ENCODE data around the gene GSS.

The GSS gene

GRCh38 chr20:34996243-34997028, 40.8 kb upstream of the GSS start:
- Mint-ChIP-seq H3K4me3 (no peak overlapping the region), H3K27me3 (no peaks in the 10 kb centered on the region), H3K4me1 (no peaks in the 10 kb centered on the region), H3K27ac (peak overlapping the region in 1 of 2 donors; percentile 68), H3K9me3 (no peaks in the 10 kb centered on the region)
- DNase-seq (no peak), ATAC-seq (peak; percentile 26)

DNA sequence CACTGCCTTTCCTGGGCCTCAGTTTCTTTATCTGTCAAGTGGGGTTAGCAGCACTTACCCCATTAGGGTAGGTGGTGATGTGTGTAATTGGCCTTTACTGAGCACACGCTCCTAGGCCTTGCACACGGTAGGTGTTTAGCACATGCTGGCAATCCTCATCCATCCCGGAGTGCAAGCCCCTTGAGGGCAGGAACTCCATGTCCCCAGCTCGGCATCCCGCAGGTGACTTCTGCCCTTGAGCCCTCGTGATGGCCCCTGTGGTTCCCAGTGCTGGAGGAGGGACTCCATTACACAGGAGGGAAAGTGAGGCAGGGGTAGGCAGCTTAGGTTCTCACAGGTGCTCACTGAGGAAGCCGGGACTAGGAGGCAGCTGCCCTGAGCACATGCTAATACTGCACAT, 40.1 kb upstream of the GSS start:
- H3K4me3 Mint-ChIP-seq, result no peak overlapping the region
- DNase-seq (no peak), ATAC-seq (no peak)
- H3K9me3 Mint-ChIP-seq, result no peaks in the 10 kb centered on the region
- no peaks in the 10 kb centered on the region for H3K4me1 Mint-ChIP-seq
- H3K27ac Mint-ChIP-seq, result no peak overlapping the region
- H3K27me3 Mint-ChIP-seq, result no peaks in the 10 kb centered on the region

DNA sequence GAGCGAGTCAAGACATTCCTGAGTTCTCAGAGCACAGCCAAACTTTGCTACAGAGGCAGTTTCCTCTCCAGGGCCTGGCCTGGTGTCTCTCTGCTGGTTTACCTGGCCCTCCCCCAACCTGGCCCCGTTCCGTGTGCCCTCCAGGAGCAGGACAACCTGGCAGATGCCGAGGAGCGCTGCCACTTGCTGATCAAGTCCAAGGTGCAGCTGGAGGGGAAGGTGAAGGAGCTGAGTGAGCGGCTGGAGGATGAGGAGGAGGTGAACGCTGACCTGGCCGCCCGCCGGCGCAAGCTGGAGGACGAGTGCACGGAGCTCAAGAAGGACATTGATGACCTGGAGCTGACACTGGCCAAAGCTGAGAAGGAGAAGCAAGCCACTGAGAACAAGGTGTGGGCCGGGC, 39.6 kb upstream of the GSS start:
- Mint-ChIP-seq H3K27ac (peak overlapping the region in 1 of 2 donors; percentile 71), H3K9me3 (no peaks in the 10 kb centered on the region), H3K4me1 (no peaks in the 10 kb centered on the region), H3K27me3 (no peaks in the 10 kb centered on the region), H3K4me3 (no peak overlapping the region)
- no peak for DNase-seq
- no peak for ATAC-seq

DNA sequence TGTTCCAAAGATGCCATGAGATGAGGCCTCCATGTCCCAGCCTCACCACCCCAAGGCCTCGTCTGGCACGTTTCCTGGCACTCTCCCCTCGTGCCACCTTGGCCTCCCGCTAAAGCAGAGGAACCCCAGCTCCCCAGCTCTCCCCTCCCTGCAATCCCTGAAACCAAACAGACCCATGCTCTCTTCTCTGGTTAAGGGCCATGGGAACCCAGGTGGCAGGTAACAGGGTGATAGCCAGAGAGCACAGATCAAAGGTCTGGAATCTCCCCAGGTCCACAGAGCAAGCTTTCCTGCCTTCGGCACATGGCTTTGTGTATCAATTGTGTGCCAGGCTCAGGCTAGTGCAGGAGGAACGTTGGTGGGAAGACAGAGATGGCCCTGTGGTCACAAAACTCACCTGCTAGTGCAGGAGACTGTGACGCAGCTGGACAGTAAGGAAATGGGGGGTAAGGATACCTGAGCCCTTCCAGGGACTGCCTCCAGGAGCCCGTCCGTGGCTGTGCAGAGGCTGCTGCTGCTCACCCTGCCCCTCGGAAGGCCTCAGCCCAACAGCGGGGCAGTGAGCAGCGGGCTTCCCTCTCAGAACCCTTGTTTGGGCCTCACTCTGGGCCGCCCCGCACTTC, 39.0 kb upstream of the GSS start:
- Mint-ChIP-seq H3K4me3 (no peak overlapping the region), H3K27ac (no peak overlapping the region), H3K9me3 (no peaks in the 10 kb centered on the region), H3K4me1 (no peaks in the 10 kb centered on the region), H3K27me3 (no peaks in the 10 kb centered on the region)
- DNase-seq (no peak), ATAC-seq (no peak)

DNA sequence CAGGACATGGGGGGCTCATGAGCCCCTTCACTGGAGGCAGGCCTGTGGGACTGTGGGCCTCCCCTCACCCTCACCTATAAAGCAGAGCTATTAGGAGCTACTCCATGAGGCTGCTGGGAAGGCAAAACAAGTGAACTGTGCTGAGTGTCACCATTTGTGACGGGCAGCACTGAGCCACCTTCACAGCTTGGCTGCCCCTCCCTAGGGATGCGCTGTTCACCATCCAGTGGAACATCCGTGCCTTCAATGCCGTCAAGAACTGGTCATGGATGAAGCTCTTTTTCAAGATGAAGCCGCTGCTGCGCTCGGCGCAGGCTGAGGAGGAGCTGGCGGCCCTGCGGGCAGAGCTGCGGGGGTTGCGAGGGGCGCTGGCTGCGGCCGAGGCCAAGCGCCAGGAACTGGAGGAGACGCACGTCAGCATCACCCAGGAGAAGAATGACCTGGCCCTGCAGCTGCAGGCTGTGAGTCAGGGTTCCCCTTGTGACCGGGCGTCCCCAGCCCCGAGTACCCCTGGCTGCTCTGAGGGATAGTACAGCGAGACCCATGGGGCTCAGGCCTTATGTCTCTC, 38.4 kb upstream of the GSS start:
- Mint-ChIP-seq H3K27ac (peak overlapping the region in 1 of 2 donors; percentile 45), H3K4me3 (no peak overlapping the region), H3K4me1 (no peaks in the 10 kb centered on the region)

DNA sequence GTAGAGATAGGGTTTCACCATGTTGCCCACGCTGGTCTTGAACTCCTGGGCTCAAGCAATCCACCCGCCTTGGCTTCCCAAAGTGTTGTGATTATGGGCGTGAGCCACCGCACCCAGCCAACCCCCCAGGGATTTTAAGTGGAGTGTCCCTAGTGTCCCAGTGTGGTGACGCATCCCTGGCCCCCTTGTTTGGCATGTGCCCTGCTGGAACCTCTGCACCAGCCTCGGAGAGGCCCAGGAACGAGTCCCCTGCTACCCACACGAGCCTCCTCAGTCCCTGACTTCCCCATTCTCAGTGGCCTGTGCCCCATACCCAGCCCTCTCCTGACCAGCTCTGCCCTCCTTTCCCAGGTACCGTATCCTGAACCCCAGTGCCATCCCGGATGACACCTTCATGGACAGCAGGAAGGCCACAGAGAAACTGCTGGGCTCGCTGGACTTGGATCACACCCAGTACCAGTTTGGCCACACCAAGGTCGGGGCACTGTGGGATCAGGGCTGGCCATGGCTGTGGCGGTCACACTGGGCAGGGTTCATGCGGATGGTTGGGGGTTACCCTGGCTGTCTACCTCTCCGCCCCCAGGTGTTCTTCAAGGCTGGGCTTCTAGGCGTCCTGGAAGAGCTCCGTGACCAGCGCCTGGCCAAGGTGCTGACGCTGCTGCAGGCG, 37.3 kb upstream of the GSS start:
- Mint-ChIP-seq H3K4me3 (no peak overlapping the region), H3K4me1 (no peaks in the 10 kb centered on the region), H3K27me3 (no peaks in the 10 kb centered on the region), H3K27ac (peak overlapping the region in 1 of 2 donors; percentile 79), H3K9me3 (no peaks in the 10 kb centered on the region)
- no peak for ATAC-seq
- DNase-seq, result no peak

More for the DNA sequence above, 38.4 kb upstream of the GSS start:
- ATAC-seq (no peak), DNase-seq (no peak)
- Mint-ChIP-seq H3K27me3 (no peaks in the 10 kb centered on the region), H3K9me3 (no peaks in the 10 kb centered on the region)

- Mint-ChIP-seq H3K4me1 (no peaks in the 10 kb centered on the region), H3K4me3 (no peak overlapping the region), H3K9me3 (no peaks in the 10 kb centered on the region), H3K27me3 (no peaks in the 10 kb centered on the region), H3K27ac (peak overlapping the region in 1 of 2 donors; percentile 85)
- DNase-seq, result no peak
- ATAC-seq, result no peak
These were observed 35.1 kb upstream of the GSS start for GRCh38 chr20:34990661-34991214.

- Mint-ChIP-seq H3K4me1 (no peaks in the 10 kb centered on the region), H3K27me3 (no peaks in the 10 kb centered on the region), H3K9me3 (no peaks in the 10 kb centered on the region), H3K27ac (no peak overlapping the region), H3K4me3 (no peak overlapping the region)
- no peak for DNase-seq
- ATAC-seq, result no peak
These were observed 34.6 kb upstream of the GSS start for GRCh38 chr20:34990231-34990630.

GRCh38 chr20:34989670-34990069, 34.1 kb upstream of the GSS start:
- no peak for DNase-seq

DNA sequence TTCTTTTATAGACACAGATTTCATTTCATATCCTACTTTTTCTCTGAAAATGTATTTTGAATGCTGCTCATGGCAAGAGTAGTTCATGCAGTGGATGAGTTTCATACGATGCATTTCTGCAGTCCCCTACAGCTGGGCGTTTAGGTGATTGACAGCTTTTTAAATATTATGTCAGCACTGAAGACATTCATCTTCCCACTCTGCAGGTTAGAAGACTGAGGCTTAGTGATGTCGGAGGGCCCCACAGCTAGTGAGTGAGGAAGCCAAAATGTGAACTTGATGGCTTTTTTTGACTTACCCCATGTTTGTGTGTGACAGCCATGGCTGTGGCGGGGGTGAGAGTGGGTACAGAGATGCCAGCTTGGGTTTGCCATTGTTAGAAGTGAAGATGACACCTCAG, 33.5 kb upstream of the GSS start:
- H3K4me3 Mint-ChIP-seq, result no peak overlapping the region
- H3K27me3 Mint-ChIP-seq, result peaks cover 2% of the 10 kb centered on the region
- no peak overlapping the region for H3K27ac Mint-ChIP-seq
- H3K9me3 Mint-ChIP-seq, result no peaks in the 10 kb centered on the region
- no peak for ATAC-seq
- no peak for DNase-seq
- H3K4me1 Mint-ChIP-seq, result no peaks in the 10 kb centered on the region

More at GRCh38 chr20:34989670-34990069, 34.1 kb upstream of the GSS start:
- Mint-ChIP-seq H3K27me3 (no peaks in the 10 kb centered on the region), H3K4me3 (no peak overlapping the region), H3K27ac (no peak overlapping the region), H3K4me1 (no peaks in the 10 kb centered on the region), H3K9me3 (no peaks in the 10 kb centered on the region)
- no peak for ATAC-seq

GRCh38 chr20:34988191-34988540, 32.6 kb upstream of the GSS start:
- peak overlapping the region in 1 of 2 donors; percentile 57 for H3K27ac Mint-ChIP-seq
- ATAC-seq (no peak), DNase-seq (no peak)
- H3K4me1 Mint-ChIP-seq, result peaks cover 3% of the 10 kb centered on the region
- H3K9me3 Mint-ChIP-seq, result no peaks in the 10 kb centered on the region
- H3K27me3 Mint-ChIP-seq, result peaks cover 11% of the 10 kb centered on the region
- no peak overlapping the region for H3K4me3 Mint-ChIP-seq

DNA sequence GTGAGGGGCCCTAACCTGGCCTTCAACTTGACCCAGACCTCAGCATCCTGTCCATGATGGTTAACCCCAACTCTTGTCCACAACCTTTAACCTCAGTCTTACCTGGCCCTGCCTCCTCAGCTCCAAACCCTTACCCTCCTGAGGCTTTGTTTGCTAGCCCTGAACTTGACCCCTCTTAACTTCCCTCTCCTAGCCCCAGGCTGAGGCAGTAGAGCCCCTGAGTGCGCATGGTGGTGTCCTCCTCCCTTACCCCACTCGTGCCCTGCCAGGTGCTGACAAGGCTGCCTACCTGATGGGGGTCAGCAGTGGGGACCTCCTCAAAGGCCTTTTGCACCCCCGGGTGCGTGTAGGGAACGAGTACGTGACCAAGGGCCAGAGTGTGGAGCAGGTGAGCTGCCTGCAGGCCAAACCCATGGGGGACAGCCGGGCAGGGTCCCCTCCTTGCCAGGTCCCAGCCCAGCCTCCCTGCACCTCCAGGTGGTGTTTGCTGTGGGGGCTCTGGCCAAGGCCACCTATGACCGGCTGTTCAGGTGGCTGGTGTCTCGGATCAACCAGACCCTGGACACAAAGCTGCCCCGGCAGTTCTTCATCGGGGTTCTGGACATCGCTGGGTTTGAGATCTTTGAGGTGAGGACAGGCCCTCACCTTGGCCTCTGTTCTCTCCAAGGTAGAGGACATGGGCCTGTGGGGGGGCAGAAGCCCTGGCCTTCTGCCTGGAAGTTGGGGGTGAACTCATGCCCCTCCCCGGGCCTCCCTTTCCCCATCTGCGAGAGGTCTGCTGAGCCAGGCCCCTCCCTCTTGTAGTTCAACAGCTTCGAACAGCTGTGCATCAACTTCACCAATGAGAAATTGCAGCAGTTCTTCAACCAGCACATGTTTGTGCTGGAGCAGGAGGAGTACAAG, 31.9 kb upstream of the GSS start:
- ATAC-seq (peak; percentile 1), DNase-seq (no peak)
- H3K4me3 Mint-ChIP-seq, result no peak overlapping the region
- H3K9me3 Mint-ChIP-seq, result no peaks in the 10 kb centered on the region
- peaks cover 6% of the 10 kb centered on the region for H3K4me1 Mint-ChIP-seq
- H3K27ac Mint-ChIP-seq, result peak overlapping the region in 1 of 2 donors; percentile 57
- H3K27me3 Mint-ChIP-seq, result peaks cover 18% of the 10 kb centered on the region

DNA sequence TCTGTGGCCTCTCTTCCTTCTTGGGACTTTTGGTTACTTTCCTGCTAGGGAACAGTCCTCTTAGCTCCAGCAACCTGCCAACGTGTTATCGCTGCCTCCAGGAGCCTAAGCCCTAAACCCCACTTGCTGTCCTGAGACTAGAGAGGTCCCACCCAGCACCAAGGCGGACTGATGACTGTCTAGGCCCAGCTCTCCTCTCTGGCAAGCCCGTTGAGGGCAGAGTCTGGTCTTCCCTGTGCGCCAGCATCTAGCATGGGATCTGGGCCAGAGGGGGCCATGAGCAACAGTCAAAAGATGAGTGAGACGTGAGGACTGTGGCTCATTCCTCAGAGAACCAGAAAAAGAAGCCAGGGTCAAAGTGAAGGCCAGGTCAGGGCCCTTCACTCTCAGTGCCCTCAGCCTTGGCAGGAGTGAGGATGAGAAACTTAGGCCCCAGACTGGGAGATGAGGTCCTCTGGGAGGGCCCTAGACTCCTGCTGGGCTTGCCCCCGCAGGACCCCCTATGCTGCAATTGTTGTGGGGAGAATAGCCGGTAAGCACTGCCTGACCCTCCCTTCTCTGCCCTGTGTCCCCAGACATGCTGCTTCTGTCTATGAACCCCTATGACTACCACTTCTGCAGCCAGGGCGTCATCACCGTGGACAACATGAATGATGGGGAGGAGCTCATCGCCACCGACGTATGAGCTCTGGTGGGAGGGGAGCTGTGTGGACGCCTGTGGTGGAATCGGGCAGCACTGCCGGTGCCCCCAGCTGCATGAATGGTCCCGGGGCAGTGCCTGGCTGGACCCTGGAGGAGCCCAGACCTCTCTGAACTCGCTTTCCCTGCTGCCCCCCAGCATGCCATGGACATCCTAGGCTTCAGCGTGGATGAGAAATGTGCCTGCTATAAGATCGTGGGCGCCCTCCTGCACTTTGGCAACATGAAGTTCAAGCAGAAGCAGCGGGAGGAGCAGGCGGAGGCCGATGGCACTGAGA, 31.0 kb upstream of the GSS start:
- H3K4me3 Mint-ChIP-seq, result peak overlapping the region in 1 of 2 donors; percentile 45
- peaks cover 6% of the 10 kb centered on the region for H3K4me1 Mint-ChIP-seq
- H3K27me3 Mint-ChIP-seq, result peaks cover 27% of the 10 kb centered on the region
- H3K9me3 Mint-ChIP-seq, result no peaks in the 10 kb centered on the region
- ATAC-seq (peak; percentile 5), DNase-seq (no peak)
- peak overlapping the region in 1 of 2 donors; percentile 79 for H3K27ac Mint-ChIP-seq
